Small intestine (tissue), 7 donors: Measurements from ENCODE around the gene RASGEF1B. TPM values are rescaled to one million over a fixed set of nuclear protein-coding genes. Genes with fewer than 3 reads are reported as not detected.

Experiments
- DNase-seq, 2 donors: peaks; one replicate each; pipeline versions ENCODE4 v3.0.0 to v3.0.0-alpha.2; 2013
- FAIRE-seq: peaks from 2 replicates; lab custom pipeline; 2012; peaks lifted over from hg19 to GRCh38; lab: Jason Lieb, UNC
- H3K27ac ChIP-seq, 3 donors: one replicate each; pipeline ENCODE4 v1.5.1; 2013; ENCODE audit warnings: low read length in 2 of 3, mild to moderate bottlenecking in 2 of 3, control low read depth in 1 of 3, inconsistent platforms in 1 of 3, low read depth in 1 of 3, moderate library complexity in 1 of 3
- H3K27me3 ChIP-seq, 3 donors: one replicate each; pipeline ENCODE4 v1.6.1; 2013; ENCODE audit warnings: low read length in 3 of 3, inconsistent platforms in 1 of 3; ENCODE audit not compliant: control insufficient read depth in 3 of 3, insufficient read depth in 3 of 3
- H3K36me3 ChIP-seq, 3 donors: one replicate each; pipeline ENCODE4 v1.6.1; 2013; ENCODE audit warnings: low read length in 3 of 3, inconsistent platforms in 1 of 3, low read depth in 1 of 3, mild to moderate bottlenecking in 1 of 3, moderate library complexity in 1 of 3; ENCODE audit not compliant: control insufficient read depth in 3 of 3, insufficient read depth in 2 of 3
- H3K4me1 ChIP-seq, 3 donors: one replicate each; pipeline ENCODE4 v1.6.1; 2013; ENCODE audit warnings: low read length in 2 of 3, inconsistent platforms in 1 of 3, low read depth in 1 of 3, mild to moderate bottlenecking in 1 of 3, moderate library complexity in 1 of 3; ENCODE audit not compliant: control insufficient read depth in 3 of 3, insufficient read depth in 2 of 3
- H3K4me3 ChIP-seq, 3 donors: one replicate each; pipeline ENCODE4 v1.5.1; 2013; ENCODE audit warnings: low read length in 3 of 3, control low read depth in 1 of 3, inconsistent platforms in 1 of 3, low read depth in 1 of 3, mild to moderate bottlenecking in 1 of 3, moderate library complexity in 1 of 3
- H3K9me3 ChIP-seq, 2 donors: one replicate each; pipeline ENCODE4 v1.6.1; 2013; ENCODE audit warnings: low read depth in 1 of 2, low read length in 1 of 2; ENCODE audit not compliant: control insufficient read depth in 2 of 2, insufficient read depth in 1 of 2
- WGBS, 3 donors: extraction: QIAGEN DNeasy Blood & Tissue Kit; methylation state at CpG; one replicate each; pipeline ENCODE4 v1.1.7; 2013; 5-methylcytosine and 5-hydroxymethylcytosine counted together
- polyA plus RNA-seq, 4 donors: library from polyadenylated mRNA; stranded (reverse) in 3 of 4; unstranded in 1 of 4; fragments of 200-250 nt in 3 of 4; fragments of 120-200 nt in 1 of 4; gene quantifications; one replicate each; pipeline versions ENCODE4 v1.2.1 to v1.2.3, GENCODE V29; 2013
- donor health status: healthy with polysubstance abuse.
- donor health status: control.
- donor health status: control.
- donor health status: Bipolar disorder and iron deficiency.
- donor health status: healthy.

RASGEF1B gene
- polyA plus RNA-seq, 4 donors: 7.6 to 41.7 (median 16.3) TPM

DNA sequence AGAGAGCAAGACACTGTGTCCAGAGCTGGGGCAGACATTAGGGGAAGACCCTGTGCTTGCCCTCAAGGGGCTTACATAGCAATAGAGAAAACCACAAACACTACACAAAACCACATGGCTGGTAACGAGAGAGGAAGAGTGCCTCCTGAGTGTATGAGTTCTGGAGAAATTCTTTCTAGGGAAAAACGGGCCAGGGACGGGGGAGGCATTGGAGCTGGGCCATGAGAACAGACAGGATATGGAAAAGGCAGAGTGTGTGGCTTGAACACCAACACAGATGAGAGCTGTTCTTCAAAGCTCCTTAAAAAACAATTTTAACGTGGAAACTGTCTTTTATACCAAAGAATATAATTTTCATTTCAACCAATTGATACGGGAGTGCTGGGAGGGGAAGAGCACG lies 42.7 kb downstream of the RASGEF1B start:
- Histone ChIP-seq H3K36me3 (peaks cover 14 to 38% (median 31%) of the 10 kb centered on the region in 3 donors), H3K27ac (no peak overlapping the region), H3K27me3 (no peaks in the 10 kb centered on the region), H3K4me1 (no peaks in the 10 kb centered on the region), H3K4me3 (no peak overlapping the region), H3K9me3 (peaks cover 0 to 2% of the 10 kb centered on the region in 2 donors)
- 76 to 89% (median 86%) methylated on average over 6 of the region's 6 CpGs for WGBS, 3 donors
- FAIRE-seq (no peak), DNase-seq (no peak)

DNA sequence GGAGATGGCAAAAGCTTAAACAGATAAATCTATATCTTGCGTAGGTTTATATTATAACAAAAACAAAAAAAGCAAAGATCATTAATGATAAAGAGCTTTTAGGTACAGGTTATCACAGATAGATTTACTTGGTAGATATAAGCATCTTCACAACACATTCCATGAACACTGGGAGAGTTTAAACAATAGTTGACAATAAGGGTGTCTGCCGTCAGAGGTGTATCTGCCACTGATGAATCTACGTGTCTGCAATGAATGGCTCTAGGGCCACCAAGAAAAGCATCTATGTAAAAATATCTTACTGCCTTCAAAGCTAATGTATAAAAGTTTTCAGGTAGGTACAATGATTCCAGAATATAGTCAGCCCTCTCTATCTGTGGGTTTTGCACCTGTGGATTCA lies 43.7 kb downstream of the RASGEF1B start:
- no peaks in the 10 kb centered on the region for H3K4me1 ChIP-seq
- H3K27ac ChIP-seq: no peak overlapping the region
- DNase-seq: no peak
- H3K36me3 ChIP-seq: peaks cover 10 to 35% (median 30%) of the 10 kb centered on the region in 3 donors
- H3K27me3 ChIP-seq: no peaks in the 10 kb centered on the region
- no peak for FAIRE-seq
- H3K9me3 ChIP-seq: peaks cover 0 to 2% of the 10 kb centered on the region in 2 donors
- WGBS, 3 donors: 78 to 88% (median 80%) methylated on average over 3 of the region's 3 CpGs
- no peak overlapping the region for H3K4me3 ChIP-seq

DNA sequence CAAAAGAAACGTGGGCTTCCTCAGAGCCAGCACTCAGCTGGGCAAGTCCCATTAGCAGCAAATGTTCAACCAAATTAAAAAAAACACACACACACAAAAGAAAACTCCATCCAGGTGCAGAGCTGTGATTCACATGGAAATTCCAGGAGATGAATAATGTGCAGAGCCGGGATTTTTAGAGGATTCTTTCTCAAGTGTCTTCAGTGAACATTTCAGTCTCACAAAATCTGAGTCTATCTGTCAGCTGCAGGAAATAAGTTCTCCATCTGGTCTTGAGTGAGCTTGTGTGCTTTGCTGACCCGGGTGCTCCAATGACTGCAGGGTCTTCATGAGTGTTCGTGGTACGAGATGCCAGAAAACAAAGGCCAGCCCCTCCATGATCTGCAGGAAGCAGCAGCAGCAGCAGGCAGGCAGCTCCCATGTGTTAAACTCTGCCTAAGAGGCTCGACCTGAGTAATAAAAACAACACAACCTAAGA lies 44.3 kb downstream of the RASGEF1B start:
- no peak for FAIRE-seq
- Histone ChIP-seq H3K4me1 (no peaks in the 10 kb centered on the region), H3K27me3 (no peaks in the 10 kb centered on the region), H3K9me3 (peaks cover 0 to 2% of the 10 kb centered on the region in 2 donors), H3K4me3 (no peak overlapping the region), H3K27ac (peak overlapping the region in 1 of 3 donors; percentile 39), H3K36me3 (peaks cover 10 to 32% (median 27%) of the 10 kb centered on the region in 3 donors)
- DNase-seq: no peak
- WGBS, 3 donors: 56 to 75% (median 71%) methylated on average over 6 of the region's 6 CpGs

DNA sequence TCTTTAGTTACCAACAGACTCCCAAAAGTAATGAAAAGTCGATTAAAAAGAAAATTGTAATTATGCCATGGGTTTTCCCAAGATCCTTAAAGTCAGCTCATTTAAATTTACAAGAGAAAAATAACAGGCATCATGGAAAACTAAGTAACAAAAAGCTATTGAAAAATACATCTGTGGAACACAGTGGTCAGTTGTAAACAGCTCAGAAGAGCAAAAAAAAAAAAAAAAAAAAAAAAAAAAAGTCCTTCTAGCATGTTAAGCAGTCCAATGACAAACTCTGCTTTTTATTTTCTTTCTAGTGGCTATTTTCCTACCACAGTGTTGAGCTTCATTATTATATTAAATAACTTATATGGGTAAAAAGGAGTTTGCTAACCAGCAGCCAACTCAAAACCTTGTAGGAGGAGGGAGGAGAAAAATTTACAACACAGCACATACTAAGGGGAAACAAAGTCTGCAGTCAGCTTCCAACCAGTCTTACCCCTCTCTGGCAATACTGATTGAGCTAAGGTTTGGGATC lies 44.9 kb downstream of the RASGEF1B start:
- peaks cover 0 to 2% of the 10 kb centered on the region in 2 donors for H3K9me3 ChIP-seq
- no peaks in the 10 kb centered on the region for H3K27me3 ChIP-seq
- no peak for DNase-seq
- H3K4me1 ChIP-seq: peaks cover 0 to 3% (median under 1%) of the 10 kb centered on the region in 3 donors
- WGBS, 3 donors: 70 to 83% (median 76%) methylated on average over 1 of the region's 1 CpG
- no peak for FAIRE-seq
- peaks cover 10 to 32% (median 23%) of the 10 kb centered on the region in 3 donors for H3K36me3 ChIP-seq
- no peak overlapping the region for H3K27ac ChIP-seq
- H3K4me3 ChIP-seq: no peak overlapping the region

DNA sequence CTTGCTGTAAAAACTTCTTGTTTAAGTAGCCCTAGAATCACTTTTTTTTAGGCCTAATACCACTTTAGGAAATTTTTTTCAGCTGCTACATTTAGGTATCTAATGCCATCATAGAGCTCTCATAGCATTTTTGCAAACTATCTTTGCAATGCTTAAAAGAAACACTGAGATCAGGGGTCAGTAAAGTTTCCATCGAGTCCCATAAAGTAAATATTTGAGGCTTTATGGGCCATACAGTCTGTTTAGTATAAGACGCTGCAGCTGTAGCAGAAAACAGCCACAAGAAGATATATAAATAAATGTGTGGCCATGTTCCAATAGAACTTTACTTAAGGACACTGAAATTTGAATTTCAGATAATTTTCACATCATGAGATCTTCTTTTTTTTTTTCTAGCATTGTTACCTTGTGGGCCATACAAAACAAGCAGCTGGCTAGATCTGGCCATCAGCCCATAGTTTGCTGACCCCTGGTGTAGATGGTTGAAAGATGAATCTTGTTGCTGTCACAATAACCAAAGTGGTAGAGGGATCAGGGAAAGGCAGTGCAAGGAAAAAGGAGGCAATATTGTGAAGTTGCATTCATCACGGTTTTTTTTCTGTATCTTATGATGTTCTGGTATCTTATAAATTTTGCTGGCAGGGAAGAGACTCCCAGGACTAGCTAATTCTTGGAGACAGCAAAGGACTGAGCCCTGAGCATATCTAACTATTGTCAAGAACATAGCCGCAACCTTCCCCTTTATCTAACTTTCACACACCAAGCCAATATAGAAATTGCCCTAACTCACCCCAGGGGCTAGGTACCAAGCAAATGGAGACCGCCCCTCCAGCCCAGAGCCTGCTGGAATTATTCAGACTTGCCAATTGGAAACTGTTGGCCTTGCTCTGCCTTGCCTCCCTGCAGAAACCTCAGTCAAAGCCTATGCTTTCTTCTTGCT lies 46.6 kb downstream of the RASGEF1B start:
- FAIRE-seq (no peak), DNase-seq (no peak)
- no peak overlapping the region for H3K4me3 ChIP-seq
- H3K27ac ChIP-seq: no peak overlapping the region
- 79 to 86% (median 83%) methylated on average over 5 of the region's 5 CpGs for WGBS, 3 donors
- peaks cover 0 to 2% of the 10 kb centered on the region in 2 donors for H3K9me3 ChIP-seq
- H3K36me3 ChIP-seq: peaks cover 6 to 27% (median 23%) of the 10 kb centered on the region in 3 donors
- H3K4me1 ChIP-seq: peaks cover 0 to 10% (median 3%) of the 10 kb centered on the region in 3 donors
- H3K27me3 ChIP-seq: no peaks in the 10 kb centered on the region

DNA sequence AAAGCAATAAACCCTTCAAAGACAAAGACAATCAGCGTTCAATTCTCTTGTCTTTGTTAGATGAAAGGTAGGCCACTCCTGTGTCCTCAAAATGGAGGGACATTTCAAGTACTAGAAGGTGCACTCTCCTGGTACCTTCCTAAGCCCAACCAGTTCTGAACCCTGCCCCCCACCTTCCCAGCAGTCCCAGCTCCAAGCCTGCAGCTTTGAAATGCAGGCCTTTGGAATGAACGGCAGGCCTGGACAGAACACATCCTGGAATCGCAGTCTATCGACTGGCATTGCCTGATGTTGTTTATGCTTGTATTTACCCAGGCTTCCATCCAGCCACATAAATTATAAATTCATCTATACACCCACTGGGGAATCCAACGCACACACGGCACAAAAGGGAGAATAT lies 47.4 kb downstream of the RASGEF1B start:
- Histone ChIP-seq H3K27ac (no peak overlapping the region), H3K36me3 (peaks cover 6 to 20% (median 17%) of the 10 kb centered on the region in 3 donors), H3K9me3 (peaks cover 0 to 2% of the 10 kb centered on the region in 2 donors), H3K27me3 (no peaks in the 10 kb centered on the region), H3K4me3 (no peak overlapping the region), H3K4me1 (peaks cover 0 to 10% (median 3%) of the 10 kb centered on the region in 3 donors)
- DNase-seq (no peak), FAIRE-seq (no peak)
- 63 to 87% (median 84%) methylated on average over 6 of the region's 6 CpGs for WGBS, 3 donors

DNA sequence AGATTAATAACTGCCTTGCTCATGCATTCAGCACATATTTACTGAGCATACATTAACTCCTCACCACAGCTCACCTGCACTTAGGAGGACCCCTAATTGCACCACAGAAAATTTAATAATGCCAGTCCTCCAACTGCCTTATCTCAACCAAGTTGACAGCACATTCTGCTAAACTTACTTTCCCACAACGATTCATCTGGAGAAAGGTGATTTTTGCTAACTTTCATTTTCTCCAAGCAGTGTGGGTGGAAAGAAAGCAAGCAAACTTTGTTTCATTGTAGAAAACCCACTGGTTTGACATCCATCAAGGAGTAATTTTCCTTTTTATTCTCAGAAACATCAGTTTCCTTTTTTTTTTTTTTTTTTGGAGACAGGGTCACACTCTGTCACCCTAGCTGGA lies 49.1 kb downstream of the RASGEF1B start:
- Histone ChIP-seq H3K27ac (no peak overlapping the region), H3K4me3 (no peak overlapping the region), H3K4me1 (peaks cover 0 to 10% (median 3%) of the 10 kb centered on the region in 3 donors), H3K9me3 (peaks cover 0 to 2% of the 10 kb centered on the region in 2 donors), H3K27me3 (no peaks in the 10 kb centered on the region), H3K36me3 (peaks cover 4 to 13% (median 13%) of the 10 kb centered on the region in 3 donors)
- FAIRE-seq (no peak), DNase-seq (no peak)
- 15 to 45% (median 17%) methylated on average over 1 of the region's 1 CpG for WGBS, 3 donors
